ENCODE data around the gene CR1.

- TF ChIP-seq CTCF (conservative IDR thresholded peaks at IDR 0.05; ENCODE audit: low read depth in 2 of 2): no peak
- no peak for TF ChIP-seq JUNB (IDR thresholded peaks at IDR 0.05; ENCODE audit: unreplicated experiment)
- no peak for TF ChIP-seq EZH2phosphoT487 (IDR thresholded peaks at IDR 0.05; ENCODE audit: unreplicated experiment)
- TF ChIP-seq CREB1 (CRISPR knock-in tag; IDR thresholded peaks at IDR 0.05; ENCODE audit: low read depth): no peak
- no peak for TF ChIP-seq EZH2 (IDR thresholded peaks at IDR 0.05; ENCODE audit: low read depth, unreplicated experiment)
- TF ChIP-seq POLR2AphosphoS5 (IDR thresholded peaks at IDR 0.05; ENCODE audit: low read depth): no peak
- TF ChIP-seq NANOG (IDR thresholded peaks at IDR 0.05; ENCODE audit: borderline replicate concordance): no peak
- TF ChIP-seq STAT1 (IDR thresholded peaks at IDR 0.05; ENCODE audit: unreplicated experiment): no peak
- TF ChIP-seq, protein P1, sequence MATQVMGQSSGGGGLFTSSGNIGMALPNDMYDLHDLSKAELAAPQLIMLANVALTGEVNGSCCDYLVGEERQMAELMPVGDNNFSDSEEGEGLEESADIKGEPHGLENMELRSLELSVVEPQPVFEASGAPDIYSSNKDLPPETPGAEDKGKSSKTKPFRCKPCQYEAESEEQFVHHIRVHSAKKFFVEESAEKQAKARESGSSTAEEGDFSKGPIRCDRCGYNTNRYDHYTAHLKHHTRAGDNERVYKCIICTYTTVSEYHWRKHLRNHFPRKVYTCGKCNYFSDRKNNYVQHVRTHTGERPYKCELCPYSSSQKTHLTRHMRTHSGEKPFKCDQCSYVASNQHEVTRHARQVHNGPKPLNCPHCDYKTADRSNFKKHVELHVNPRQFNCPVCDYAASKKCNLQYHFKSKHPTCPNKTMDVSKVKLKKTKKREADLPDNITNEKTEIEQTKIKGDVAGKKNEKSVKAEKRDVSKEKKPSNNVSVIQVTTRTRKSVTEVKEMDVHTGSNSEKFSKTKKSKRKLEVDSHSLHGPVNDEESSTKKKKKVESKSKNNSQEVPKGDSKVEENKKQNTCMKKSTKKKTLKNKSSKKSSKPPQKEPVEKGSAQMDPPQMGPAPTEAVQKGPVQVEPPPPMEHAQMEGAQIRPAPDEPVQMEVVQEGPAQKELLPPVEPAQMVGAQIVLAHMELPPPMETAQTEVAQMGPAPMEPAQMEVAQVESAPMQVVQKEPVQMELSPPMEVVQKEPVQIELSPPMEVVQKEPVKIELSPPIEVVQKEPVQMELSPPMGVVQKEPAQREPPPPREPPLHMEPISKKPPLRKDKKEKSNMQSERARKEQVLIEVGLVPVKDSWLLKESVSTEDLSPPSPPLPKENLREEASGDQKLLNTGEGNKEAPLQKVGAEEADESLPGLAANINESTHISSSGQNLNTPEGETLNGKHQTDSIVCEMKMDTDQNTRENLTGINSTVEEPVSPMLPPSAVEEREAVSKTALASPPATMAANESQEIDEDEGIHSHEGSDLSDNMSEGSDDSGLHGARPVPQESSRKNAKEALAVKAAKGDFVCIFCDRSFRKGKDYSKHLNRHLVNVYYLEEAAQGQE (IDR thresholded peaks at IDR 0.05; ENCODE audit: unreplicated experiment): no peak
- TF ChIP-seq, protein P2, sequence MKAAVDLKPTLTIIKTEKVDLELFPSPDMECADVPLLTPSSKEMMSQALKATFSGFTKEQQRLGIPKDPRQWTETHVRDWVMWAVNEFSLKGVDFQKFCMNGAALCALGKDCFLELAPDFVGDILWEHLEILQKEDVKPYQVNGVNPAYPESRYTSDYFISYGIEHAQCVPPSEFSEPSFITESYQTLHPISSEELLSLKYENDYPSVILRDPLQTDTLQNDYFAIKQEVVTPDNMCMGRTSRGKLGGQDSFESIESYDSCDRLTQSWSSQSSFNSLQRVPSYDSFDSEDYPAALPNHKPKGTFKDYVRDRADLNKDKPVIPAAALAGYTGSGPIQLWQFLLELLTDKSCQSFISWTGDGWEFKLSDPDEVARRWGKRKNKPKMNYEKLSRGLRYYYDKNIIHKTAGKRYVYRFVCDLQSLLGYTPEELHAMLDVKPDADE (IDR thresholded peaks at IDR 0.05): no peak
- TF ChIP-seq ZNF114 (CRISPR knock-in tag; IDR thresholded peaks at IDR 0.05): no peak
These were observed 2.0 kb downstream of the CR1 start for GRCh38 chr1:207497941-207498340.

Measured in GM23338 (cell line).